ENCODE data around the gene RANGAP1.

RANGAP1 gene

DNA sequence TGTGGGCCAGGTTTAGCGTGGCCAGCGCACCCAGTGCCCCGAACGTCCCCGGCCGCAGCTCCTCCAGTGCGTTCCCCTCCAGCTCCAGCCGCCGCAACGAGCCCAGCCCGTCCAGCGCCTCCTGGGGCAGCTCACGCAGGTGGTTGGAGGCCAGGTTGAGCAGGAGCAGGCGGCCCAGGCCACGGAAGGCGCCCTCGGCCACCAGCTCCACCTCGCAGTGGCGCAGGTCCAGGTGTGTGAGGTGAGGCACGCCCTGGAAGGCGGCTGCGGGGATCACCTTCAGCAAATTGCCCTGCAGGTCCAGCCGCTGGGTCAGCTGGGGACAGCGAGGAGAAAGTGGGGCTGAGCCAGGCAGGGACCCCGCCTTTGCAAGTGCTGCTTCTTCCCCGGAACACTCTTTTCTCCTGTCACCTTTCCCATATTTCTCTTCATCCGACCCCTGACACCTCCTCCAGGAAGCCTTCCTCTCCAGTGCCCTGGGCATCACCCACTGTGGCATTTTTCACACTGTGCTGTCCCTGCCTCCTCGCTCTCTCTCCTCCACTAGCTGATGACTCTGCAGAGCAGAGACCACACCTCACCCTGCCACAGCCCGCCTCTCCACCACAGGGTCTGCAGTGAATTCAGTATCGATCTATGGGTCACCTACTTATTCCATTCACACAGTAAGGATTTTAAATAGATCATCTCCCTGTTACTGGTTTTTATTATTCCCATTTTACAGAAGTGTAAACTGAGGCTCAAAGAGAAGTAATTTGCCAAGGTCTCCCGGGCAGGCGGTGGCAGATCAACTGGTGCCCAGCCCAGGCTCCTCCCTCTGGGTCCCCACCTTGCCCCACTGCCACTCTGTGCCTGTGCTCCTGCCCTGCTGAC lies 47.2 kb downstream of the RANGAP1 start:
- in situ Hi-C loops (cut with MboI; ENCODE audit: low sequenced_read_pairs) = no loop called here

DNA sequence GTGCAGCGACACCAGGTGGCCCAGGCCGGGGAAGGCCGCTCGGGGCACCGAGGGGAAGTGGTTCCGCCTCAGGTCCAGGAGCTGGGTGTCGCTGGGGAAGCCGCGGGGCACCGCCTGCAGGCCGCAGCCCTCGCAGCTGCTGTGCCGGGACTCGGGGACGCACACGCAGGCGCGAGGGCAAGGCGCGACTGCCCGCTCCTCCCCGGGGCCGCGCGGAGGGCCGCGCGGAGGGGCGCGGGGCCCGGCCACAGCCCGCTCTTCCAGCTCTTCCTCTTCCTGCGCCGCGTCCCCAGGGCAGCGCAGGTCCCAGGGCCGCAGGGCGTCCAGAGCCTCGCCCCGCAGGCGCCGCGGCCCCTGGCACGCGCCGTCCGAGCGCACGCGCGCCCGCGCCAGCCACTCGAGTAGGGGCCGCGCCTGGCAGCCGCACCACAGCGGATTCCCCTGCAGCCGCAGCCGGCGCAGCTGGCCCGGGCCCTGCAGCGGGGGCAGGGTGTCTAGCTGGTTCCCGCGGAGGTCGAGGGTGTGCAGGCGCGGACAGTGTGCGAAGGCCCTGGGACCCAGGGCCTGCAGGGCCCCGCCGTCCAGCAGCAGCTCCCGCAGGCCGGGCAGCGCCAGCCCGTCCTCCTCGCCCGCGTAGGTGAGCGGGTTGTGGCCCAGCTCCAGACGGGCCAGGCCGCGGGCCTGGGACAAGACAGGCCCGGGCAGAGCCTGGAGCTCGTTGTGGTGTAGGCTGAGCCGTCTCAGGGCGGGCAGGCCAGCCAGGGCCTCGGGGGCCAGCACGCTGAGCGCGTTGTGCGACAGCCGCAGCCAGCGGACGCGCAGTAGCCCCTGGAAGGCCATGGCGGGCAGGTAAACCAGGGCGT lies 48.0 kb downstream of the RANGAP1 start:
- in situ Hi-C loops (cut with MboI; ENCODE audit: low sequenced_read_pairs) = no loop called here

DNA sequence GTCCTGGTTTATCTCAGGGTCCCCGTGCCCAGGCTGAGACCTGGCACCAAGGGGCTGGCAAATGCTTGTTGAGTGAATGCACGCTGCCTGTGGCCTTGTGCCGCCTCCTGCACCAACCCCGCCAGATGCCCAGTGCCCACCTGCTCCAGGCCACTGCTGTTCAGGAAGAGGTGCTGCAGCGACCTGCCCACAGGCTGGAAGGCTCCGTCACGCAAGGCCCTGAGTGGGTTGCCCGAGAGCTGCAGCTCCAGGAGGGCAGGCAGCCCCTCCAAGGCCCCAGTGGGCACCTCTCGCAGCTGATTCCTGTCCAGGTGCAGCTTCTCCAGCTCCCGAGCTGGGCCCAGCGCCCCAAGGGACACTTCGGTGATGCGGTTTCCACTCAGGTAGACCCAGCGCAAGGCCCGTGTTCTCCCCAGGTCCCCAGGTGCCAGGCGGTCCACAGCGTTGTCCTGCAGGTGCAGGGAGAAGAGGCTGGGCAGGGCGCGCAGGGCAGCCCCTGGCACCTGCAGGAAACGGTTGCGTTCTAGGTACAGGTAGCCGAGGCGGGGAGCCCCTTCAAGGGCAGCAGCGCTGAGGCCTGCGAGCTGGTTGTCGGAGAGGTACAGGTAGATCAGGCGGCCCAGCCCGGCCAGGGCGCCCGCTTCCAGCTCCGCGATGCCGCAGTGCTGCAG lies 48.8 kb downstream of the RANGAP1 start:
- in situ Hi-C loops (cut with MboI; ENCODE audit: low sequenced_read_pairs) = no loop called here

DNA sequence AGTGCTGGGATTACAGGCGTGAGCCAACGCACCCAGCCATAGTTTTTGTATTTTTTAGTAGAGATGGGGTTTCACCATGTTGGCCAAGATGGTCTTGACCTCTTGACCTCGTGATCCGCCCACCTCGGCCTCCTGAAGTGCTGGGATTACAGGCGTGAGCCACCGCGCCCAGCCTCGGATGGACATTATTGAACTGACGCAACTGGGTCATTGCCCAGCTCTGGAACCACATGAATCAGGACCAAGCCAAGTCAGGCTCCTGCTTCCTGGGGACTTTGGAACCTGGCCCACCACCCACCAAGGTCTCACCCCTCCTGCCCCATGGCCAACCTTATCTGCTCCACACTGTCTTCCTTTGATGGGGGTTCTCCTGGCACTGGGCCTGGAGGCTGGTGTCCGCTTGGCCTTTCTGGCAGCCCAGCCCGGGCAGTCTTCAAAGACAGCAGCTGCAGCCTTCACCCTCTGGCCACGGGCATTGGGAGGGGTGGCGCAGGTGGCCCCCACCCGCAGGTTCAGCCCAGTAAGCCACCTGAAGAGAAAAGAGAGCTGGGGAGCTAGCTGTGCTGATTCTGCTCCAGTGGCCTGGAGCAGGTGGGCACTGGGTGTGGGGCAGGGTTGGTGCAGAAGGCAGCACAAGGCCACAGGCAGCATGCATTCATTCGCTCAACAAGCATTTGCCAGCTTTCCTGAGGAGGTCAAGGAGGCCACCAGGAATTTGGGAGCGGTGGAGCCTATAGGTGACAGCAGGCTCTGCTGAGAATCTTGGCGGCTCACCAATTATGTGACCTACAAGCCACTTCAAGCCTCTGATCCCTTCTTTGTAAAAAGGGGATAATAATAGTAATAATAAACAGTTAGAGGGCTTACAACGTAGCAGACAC lies 50.9 kb downstream of the RANGAP1 start:
- in situ Hi-C loops (cut with MboI; ENCODE audit: low sequenced_read_pairs) = no loop called here

DNA sequence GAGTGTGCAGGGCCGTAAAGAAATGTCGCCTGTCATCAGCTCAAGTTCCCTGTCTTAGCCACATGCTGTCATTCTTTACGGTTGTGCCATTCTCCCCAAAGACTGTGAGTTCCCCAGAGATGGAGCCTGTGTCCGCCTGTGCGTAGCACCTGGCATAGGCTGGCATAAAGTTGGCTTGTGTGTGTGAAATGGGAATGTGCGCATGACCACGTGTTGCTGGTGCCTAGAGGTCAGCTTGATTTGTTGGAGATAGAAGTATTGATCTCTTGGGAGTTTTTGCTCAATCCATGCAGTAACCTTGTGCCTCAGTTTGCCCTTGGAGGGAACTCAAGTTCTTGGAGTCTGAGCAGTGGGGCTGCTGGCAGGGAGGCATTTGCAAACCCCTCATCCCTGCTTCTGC lies 54.6 kb downstream of the RANGAP1 start:
- in situ Hi-C loops (cut with MboI; ENCODE audit: low sequenced_read_pairs) = no loop called here

DNA sequence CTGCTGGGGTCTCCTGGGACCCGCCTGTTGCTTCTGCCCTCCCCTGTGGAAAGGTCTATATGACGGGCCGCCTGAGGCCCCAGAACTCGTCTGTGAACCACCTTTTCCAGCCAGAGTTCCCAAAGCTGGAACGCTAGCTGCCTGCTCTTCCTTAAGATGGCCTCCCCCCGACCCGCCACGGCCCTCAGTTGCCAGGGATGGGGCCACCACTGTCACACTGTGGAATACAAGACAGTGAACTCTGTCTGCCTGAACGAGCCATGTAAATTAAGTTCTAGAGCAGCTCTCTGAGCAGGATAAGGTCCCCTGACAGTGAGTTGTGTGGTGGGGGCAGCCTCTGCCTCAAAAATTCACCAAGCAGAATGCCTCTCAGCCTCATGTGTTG lies 55.6 kb downstream of the RANGAP1 start:
- in situ Hi-C loops (cut with MboI; ENCODE audit: low sequenced_read_pairs) = no loop called here

DNA sequence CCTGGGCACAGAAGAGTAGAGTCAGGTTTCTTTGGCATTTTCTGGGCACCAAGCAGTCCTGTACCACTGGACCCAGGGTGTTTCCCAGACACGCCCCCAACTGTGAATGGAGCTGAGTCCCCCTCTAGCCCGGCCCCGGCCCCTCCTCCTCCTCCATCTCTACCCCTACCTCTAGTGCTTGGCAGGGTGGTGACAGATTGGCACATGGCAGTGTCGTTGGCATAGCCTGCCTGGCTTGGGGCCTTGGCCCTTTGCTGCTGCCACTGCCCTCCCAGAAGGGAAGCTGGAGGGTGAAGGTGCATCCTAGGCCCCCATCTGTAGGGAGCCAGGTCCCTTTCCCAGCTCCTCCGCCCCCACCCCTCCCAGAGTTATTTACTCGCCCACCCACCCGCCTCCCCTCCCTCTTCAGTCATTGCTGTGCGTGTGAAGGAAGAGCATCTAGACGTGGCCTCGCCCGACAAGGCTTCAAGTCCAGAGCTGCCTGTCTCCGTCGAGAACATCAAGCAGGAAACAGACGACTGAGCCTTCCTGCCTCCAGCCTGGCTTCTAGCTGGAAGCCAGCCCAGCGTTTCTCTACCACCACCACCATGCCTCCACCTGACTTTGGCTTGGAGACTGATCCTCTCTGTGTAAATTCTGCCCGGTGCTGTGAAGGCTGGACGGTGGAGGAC lies 56.1 kb downstream of the RANGAP1 start:
- in situ Hi-C loops (cut with MboI; ENCODE audit: low sequenced_read_pairs) = no loop called here

DNA sequence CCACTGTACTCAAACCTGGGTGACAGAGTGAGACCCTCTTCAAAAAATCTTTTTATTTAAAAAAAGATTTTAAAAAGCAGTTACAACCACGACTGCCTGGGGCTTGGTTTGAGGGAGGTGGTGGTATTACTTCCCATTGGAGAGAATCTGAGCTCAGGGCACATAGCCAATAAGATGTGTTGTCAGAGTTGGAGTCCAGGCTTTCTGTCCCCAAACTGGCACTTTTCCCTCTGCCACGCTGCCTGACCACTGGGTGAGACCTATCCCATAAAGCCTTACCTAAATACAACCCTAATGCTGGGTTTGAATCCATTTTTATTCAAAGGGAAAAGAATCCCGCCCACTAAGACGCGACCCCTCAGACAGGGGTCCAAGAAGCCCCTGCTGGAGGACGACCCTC lies 56.8 kb downstream of the RANGAP1 start:
- in situ Hi-C loops (cut with MboI; ENCODE audit: low sequenced_read_pairs) = no loop called here

DNA sequence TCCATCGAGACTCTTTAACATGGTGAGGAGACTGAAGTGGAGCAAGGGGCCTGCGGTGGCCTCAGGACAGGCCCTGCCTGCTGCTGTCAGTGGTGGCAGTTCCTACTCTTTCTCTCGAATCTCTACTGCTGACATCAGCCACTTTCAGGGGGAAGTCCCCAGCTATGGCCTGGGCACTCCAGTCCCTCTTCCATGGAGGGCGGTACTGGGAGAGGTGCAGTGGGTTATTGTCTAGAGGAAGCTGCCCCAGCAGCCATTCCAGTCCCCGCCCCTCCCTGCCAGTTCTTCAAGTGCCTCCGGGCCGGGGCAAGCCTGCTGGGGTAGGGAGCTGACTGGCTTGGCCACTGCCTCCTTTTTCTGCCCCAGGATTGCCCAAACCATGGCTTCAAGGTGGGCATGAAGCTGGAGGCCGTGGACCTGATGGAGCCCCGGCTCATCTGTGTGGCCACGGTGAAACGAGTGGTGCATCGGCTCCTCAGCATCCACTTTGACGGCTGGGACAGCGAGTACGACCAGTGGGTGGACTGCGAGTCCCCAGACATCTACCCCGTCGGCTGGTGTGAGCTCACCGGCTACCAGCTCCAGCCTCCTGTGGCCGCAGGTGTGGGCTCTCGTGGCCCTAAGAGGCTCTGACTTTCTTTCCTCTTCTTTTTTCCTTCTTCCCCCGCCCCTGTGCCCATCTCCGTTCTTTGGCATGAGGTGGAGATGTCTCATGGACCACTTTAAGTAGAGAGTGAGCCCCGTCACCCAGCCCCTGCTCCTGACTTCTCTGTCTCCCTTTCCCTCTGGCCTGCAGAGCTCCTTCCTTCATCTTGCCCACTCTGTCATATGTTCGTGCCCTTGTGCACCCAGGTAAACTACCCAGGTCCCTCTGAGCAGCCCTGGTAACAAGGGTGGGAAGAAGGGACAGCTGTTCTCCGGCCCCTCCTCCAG lies 59.0 kb downstream of the RANGAP1 start:
- in situ Hi-C loops (cut with MboI; ENCODE audit: low sequenced_read_pairs) = no loop called here

DNA sequence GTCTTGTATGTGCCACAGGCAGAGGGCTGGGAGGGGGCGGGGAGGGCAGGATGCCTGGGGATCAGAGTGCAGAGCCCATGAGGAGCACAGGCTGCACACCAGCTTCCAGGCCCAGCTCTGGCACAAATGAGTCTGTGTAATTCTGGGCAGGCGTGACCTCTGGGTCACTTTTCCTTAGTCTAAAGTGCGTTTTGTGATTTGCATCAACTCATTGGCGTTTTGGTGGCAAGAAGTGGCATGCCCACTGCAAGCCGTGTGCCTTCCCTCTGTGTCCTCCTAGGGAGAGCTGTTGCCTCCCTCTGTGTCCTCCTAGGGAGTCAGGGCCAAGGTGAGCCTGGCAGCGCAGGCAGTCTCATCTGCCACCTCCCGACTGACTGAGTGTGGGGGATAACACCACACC lies 62.5 kb downstream of the RANGAP1 start:
- in situ Hi-C loops (cut with MboI; ENCODE audit: low sequenced_read_pairs) = no loop called here

DNA sequence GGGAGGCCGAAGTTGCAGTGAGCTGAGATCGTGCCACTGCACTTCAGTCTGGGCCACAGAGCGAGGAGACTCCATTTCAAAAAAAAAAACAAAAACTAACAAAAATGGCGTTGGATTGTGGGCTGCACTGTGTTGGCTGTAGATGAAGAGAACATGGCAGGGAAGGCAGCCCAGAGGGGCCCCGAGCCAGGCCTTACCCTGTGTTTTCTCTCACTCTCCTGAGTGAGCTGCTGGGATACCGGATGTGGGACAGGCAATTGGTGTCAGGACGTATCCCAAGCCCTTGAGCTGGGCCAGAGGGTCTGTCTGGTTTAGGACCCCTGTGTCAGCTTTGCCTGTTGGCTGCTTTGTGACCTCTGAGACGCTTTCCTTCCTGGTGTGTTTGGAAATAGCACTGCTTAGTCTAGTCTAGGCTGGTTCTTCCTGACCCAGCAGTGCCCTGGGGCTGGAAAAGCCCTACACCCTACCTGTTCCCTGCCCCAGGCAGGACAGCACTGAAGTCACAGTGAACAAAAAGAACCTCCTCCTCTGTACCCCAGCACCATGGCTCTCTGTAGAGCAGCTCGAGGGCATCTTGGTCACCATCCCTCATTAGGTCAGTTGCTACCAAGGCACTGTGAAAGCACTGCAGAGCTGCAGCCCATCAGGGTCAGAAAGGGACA lies 63.0 kb downstream of the RANGAP1 start:
- in situ Hi-C loops (cut with MboI; ENCODE audit: low sequenced_read_pairs) = no loop called here

DNA sequence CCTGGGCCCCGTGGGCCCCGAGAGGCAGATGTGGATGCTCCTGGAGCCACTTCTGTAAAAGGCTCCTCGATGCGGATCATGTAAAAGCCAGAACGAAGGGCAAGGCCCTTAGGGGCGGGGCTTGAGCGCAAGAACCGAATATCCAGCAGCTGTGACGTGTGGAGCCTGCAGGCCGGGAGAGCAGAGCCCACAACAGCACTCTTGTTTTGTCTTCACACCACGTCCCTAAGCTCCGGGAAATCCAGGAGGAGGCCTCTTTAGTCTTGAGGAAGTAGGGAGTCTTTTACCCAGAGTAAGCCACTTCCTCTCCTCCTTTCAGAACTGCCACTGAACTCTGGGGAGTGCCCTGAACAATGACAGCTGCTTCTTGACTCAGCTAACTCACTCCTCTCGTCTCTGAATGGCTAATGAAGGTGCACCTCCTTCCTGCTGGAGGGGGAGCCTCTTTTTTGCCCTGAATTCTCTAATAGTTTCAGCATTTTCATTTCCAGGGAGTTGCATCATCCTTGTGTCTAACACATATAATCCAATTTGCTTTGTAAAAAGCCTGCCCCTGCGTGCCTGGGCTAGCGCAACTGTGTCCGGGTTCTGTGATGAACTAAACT lies 68.3 kb downstream of the RANGAP1 start:
- in situ Hi-C loops (cut with MboI; ENCODE audit: low sequenced_read_pairs) = no loop called here

DNA sequence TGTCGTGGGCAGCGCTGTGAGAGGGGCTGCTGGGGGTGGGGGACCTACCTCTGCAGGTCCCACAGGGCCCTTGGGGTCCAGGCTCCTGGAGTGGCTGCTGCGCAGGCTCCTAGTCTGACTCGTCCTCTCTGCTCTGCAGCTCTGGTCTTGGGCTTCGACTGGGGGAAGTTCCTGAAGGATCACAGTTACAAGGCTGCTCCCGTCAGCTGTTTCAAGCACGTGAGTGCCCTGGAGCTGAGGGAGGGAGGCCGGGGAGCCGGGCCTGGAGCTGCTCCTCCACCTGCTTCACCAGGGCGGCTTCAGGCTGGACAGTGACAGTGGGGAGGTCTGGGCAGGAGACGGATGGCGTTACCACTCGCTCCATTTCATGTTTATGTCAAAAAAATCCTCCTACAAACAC lies 69.0 kb downstream of the RANGAP1 start:
- in situ Hi-C loops (cut with MboI; ENCODE audit: low sequenced_read_pairs) = no loop called here

DNA sequence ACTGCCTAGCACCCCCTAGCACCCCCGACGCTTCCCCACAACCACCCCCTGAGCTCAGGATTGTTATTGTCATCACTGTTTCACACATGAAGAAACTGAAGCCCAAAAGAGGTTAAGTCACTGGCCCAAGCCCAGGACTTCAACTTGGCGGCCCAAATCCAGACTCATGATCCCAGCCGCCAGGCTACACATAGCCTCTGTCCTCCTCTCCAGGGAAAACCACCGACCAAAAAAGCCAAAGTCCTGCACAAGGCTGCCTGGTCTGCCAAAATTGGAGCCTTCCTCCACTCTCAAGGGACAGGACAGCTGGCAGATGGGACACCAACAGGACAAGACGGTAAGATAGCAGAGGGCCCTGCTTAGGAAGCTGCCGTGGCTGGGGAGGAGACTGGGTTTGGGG lies 70.1 kb downstream of the RANGAP1 start:
- in situ Hi-C loops (cut with MboI; ENCODE audit: low sequenced_read_pairs) = no loop called here

DNA sequence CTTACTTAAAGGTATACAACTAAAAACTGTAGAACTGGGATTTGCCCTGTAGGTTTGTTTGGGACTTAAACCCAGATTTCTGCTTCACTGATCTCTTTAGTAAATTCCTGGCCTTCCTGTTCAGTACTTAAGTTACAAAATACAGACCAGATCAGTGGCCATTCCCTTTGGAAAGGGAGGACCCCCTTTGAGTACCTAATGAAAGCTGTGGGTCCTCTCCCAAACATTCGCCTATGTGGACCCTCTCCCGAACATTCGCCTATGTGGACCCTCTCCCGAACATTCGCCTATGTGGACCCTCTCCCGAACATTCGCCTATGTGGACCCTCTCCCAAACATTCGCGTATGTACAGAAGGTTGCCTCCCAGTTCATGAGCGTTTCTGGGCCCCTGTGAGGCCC lies 70.6 kb downstream of the RANGAP1 start:
- in situ Hi-C loops (cut with MboI; ENCODE audit: low sequenced_read_pairs) = no loop called here

DNA sequence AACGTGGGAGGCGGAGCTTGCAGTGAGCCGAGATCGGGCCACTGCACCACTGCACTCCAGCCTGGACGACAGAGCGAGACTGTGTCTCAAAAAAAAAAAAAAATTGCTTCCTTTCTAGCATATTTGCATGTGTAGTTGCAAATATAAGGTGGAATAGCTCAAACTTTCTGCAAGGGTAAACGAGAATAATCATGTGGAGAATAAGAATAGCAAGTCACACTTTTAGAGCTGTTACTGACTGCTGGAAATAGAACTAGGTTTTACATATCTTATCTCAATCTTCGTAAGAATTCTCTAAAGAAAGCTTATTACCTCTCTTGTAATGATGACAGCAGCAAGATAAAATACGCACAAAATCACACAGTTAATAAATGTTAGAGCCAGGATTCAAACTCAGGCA lies 79.3 kb downstream of the RANGAP1 start:
- in situ Hi-C loops (cut with MboI; ENCODE audit: low sequenced_read_pairs) = no loop called here

DNA sequence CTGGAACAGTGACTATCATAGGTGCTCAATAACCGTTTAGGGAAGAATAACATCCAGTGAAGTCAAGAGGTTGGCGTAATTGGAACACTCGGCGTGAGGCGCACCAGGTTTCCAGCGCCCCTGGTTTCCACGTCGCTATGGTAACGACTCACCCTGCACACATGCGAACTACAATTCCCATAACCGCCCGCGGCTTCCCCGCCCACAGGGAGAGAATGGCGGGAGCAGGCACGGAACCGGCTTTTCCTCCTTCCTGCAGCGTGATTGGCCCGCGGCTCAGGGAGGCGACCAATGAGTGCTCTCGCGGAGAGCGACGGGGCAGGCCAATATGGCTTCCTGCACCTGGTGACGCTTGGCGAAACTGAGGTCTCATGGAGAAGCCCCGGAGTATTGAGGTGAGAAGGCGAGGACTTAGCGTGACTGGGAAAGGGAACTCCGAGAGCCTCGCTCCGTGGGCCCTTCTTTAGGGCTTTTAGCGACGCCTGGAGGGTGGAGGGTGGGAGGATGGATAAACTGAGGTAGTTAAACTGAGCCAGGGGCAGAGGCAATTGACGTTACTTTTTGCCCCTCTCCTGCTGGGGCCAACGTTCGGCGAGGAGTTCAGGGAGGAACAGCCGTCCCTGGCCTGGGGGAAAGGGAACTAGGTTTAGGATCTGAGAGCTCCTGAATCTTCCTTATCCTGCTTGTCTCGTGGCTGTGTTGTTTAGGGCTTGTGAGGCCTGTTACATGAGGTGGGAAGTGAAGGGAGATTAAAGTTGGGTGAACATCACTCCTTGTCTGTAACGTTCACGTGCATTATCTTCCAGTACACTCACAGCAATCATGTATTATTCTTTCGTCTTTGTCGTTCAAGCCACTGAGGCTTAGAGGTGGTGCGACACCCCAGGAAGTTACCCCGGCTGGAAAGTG lies 80.7 kb downstream of the RANGAP1 start, which contains the start of gene L3MBTL2:
TSS of gene L3MBTL2 (plus strand) at position 321 of the 909 bp plus-strand sequence. CDS start at position 372, 51 bp downstream.
- in situ Hi-C loops (cut with MboI; ENCODE audit: low sequenced_read_pairs) = no loop called here

Data from HL-60/S4 treated with phorbol 12-myristate 13-acetate at 8.2 ng/mL for 4 days and 3 days (cell line).